SK-N-SH treated with all-trans-retinoic acid at 6 μM for 48 hours (cell line): ENCODE measurements around the gene CROCC2.

Source experiments
- ATAC-seq: fragments of 200-7000 bp; cut with Tn5 transposase; 3 replicates; pipeline ENCODE4 v1.9.1; 2020; ENCODE audit warnings: mild to moderate bottlenecking, moderate library complexity
- ARNTL ChIP-seq: fragments of 450-650 bp; formaldehyde crosslinking; IDR thresholded peaks from 2 replicates; pipeline ENCODE4 v1.5.0; 2020; ENCODE audit warnings: low read depth, mild to moderate bottlenecking, moderate library complexity, borderline replicate concordance
- BACH2 ChIP-seq: fragments of 250-450 bp; sonication (Bioruptor Pico); IDR thresholded peaks from 2 replicates; pipeline ENCODE4 v1.9.0; 2021; ENCODE audit warnings: mild to moderate bottlenecking, borderline replicate concordance
- CSDC2 ChIP-seq: fragments of 250-450 bp; sonication (Bioruptor Pico); IDR thresholded peaks from 2 replicates; pipeline ENCODE4 v1.5.0; 2020; ENCODE audit warnings: mild to moderate bottlenecking, moderate library complexity
- ESRRG ChIP-seq: fragments of 250-450 bp; sonication (Bioruptor Pico); IDR thresholded peaks from 2 replicates; pipeline ENCODE4 v1.6.1; 2021; ENCODE audit warnings: mild to moderate bottlenecking
- GLIS3 ChIP-seq: fragments of 250-450 bp; sonication (Bioruptor Pico); IDR thresholded peaks from 2 replicates; pipeline ENCODE4 v1.5.0; 2020; ENCODE audit warnings: mild to moderate bottlenecking, moderate library complexity
- OSR1 ChIP-seq: fragments of 250-450 bp; sonication (Bioruptor Pico); IDR thresholded peaks from 2 replicates; pipeline ENCODE4 v1.8.0; 2022; ENCODE audit warnings: moderate library complexity, mild to moderate bottlenecking, inconsistent platforms
- POU6F1 ChIP-seq: fragments of 250-450 bp; sonication (Bioruptor Pico); IDR thresholded peaks from 2 replicates; pipeline ENCODE4 v1.8.0; 2021; ENCODE audit warnings: low read depth, mild to moderate bottlenecking, moderate library complexity, borderline replicate concordance
- RARB ChIP-seq: fragments of 250-450 bp; sonication (Bioruptor Pico); IDR thresholded peaks from 2 replicates; pipeline ENCODE4 v1.8.0; 2021; ENCODE audit warnings: mild to moderate bottlenecking, moderate library complexity
- SNAI2 ChIP-seq: fragments of 250-450 bp; sonication (Bioruptor Pico); IDR thresholded peaks from 2 replicates; pipeline ENCODE4 v1.5.0; 2020; ENCODE audit warnings: mild to moderate bottlenecking, moderate library complexity
- TCF4 ChIP-seq: fragments of 250-450 bp; sonication (Bioruptor Pico); IDR thresholded peaks from 2 replicates; pipeline ENCODE4 v1.8.0; 2021; ENCODE audit warnings: mild to moderate bottlenecking, moderate library complexity, borderline replicate concordance
- TOX ChIP-seq: fragments of 250-450 bp; sonication (Bioruptor Pico); IDR thresholded peaks from 2 replicates; pipeline ENCODE4 v1.8.0; 2021; ENCODE audit warnings: mild to moderate bottlenecking, moderate library complexity, borderline replicate concordance
- ZC3H10 ChIP-seq: fragments of 250-450 bp; sonication (Bioruptor Pico); IDR thresholded peaks from 2 replicates; pipeline ENCODE4 v1.5.1; 2021; ENCODE audit warnings: mild to moderate bottlenecking, moderate library complexity
- ZFP3 ChIP-seq: fragments of 250-450 bp; sonication (Bioruptor Pico); IDR thresholded peaks from 2 replicates; pipeline ENCODE4 v1.5.0; 2020; ENCODE audit warnings: mild to moderate bottlenecking, moderate library complexity
- ZFP30 ChIP-seq: fragments of 450-650 bp; formaldehyde crosslinking; IDR thresholded peaks from 2 replicates; pipeline ENCODE4 v1.5.0; 2022; ENCODE audit warnings: mild to moderate bottlenecking, moderate library complexity
- ZNF565 ChIP-seq: fragments of 450-650 bp; formaldehyde crosslinking; conservative IDR thresholded peaks from 2 replicates; pipeline ENCODE4 v1.5.0; 2020; ENCODE audit warnings: low read depth, mild to moderate bottlenecking, moderate library complexity
- ZNF70 ChIP-seq: fragments of 450-650 bp; formaldehyde crosslinking; IDR thresholded peaks from 2 replicates; pipeline ENCODE4 v1.5.0; 2020; ENCODE audit warnings: mild to moderate bottlenecking, moderate library complexity
- ZNF8 ChIP-seq: fragments of 450-650 bp; formaldehyde crosslinking; IDR thresholded peaks from 2 replicates; pipeline ENCODE4 v1.5.0; 2020; ENCODE audit warnings: mild to moderate bottlenecking, moderate library complexity
- TF ChIP-seq, protein P1 (sequence below): fragments of 250-450 bp; sonication (Bioruptor Pico); IDR thresholded peaks from 2 replicates; pipeline ENCODE4 v1.5.1; 2020; ENCODE audit warnings: low read depth, mild to moderate bottlenecking, moderate library complexity
- TF ChIP-seq, protein P2 (sequence below): fragments of 250-450 bp; sonication (Bioruptor Pico); IDR thresholded peaks from 2 replicates; pipeline ENCODE4 v1.8.0; 2020; ENCODE audit warnings: mild to moderate bottlenecking, moderate library complexity, borderline replicate concordance
- TF ChIP-seq, protein P3 (sequence below): fragments of 250-450 bp; sonication (Bioruptor Pico); IDR thresholded peaks from 2 replicates; pipeline ENCODE4 v1.5.1; 2021; ENCODE audit warnings: mild to moderate bottlenecking, moderate library complexity

The CROCC2 gene

GRCh38 chr2:240911641-240912265 lies 5.6 kb downstream of the CROCC2 start (continued):
- TF ChIP-seq, protein P1, sequence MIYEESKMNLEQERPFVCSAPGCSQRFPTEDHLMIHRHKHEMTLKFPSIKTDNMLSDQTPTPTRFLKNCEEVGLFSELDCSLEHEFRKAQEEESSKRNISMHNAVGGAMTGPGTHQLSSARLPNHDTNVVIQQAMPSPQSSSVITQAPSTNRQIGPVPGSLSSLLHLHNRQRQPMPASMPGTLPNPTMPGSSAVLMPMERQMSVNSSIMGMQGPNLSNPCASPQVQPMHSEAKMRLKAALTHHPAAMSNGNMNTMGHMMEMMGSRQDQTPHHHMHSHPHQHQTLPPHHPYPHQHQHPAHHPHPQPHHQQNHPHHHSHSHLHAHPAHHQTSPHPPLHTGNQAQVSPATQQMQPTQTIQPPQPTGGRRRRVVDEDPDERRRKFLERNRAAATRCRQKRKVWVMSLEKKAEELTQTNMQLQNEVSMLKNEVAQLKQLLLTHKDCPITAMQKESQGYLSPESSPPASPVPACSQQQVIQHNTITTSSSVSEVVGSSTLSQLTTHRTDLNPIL (CRISPR knock-in tag) = no peak
- no peak for TF ChIP-seq GLIS3 (CRISPR knock-in tag)
- TF ChIP-seq, all 23 proteins: peak for 0

- ATAC-seq = no peak
- no peak for TF ChIP-seq TCF4 (CRISPR knock-in tag)
These were observed 7.0 kb downstream of the CROCC2 start for GRCh38 chr2:240912878-240913809.

DNA sequence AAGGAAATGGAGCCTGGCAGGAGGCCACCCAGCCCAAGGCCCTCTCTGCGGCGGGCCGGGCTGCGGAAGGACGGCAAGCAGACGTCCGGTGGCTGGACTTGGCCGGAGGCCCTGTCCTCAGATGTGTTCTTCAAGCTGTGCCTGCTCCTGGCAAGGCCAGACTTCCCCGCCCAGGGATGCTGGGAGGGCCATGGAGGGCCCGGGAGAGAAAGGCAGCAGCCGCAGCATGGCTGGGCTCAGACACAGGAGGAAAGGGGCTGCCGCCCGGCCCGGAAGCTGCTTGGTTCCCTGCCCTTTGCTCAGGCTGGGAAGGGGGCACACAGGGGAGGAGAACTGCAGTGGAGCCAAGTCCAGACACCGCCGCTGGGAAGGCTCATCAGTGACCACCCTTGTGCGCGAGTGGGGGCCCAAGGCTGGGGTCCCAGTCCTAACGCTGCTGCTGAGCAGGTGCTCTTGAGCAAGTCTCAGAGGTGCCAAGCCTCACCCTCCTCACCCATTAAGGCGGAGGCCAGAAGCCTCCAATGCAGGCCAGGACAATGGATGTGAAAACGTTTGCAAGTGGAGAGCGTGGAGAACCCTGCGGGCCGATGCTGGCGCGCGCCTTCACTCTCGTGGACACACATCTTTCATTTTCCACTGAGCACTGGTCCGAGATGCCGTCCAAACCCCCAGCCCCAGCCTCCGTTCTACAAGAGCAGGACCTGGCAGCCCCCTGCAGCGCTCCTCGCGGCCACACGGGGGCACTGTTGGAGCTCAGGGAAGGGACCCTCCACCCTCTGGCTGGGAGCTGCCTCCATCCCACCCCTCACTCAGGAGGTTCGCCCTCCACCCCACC lies 7.9 kb downstream of the CROCC2 start:
- TF ChIP-seq TOX (CRISPR knock-in tag) (no peak), ZFP3 (no peak), ESRRG (CRISPR knock-in tag) (no peak), BACH2 (no peak), POU6F1 (CRISPR knock-in tag) (no peak), ZC3H10 (CRISPR knock-in tag) (no peak), RARB (CRISPR knock-in tag) (no peak), ZFP30 (CRISPR knock-in tag) (no peak), CSDC2 (CRISPR knock-in tag) (no peak), GLIS3 (CRISPR knock-in tag) (no peak), ZNF565 (CRISPR knock-in tag) (no peak), SNAI2 (no peak), OSR1 (CRISPR knock-in tag) (no peak), TCF4 (CRISPR knock-in tag) (no peak), ZNF8 (no peak), ARNTL (CRISPR knock-in tag) (no peak), ZNF70 (no peak)
- TF ChIP-seq, protein P2, sequence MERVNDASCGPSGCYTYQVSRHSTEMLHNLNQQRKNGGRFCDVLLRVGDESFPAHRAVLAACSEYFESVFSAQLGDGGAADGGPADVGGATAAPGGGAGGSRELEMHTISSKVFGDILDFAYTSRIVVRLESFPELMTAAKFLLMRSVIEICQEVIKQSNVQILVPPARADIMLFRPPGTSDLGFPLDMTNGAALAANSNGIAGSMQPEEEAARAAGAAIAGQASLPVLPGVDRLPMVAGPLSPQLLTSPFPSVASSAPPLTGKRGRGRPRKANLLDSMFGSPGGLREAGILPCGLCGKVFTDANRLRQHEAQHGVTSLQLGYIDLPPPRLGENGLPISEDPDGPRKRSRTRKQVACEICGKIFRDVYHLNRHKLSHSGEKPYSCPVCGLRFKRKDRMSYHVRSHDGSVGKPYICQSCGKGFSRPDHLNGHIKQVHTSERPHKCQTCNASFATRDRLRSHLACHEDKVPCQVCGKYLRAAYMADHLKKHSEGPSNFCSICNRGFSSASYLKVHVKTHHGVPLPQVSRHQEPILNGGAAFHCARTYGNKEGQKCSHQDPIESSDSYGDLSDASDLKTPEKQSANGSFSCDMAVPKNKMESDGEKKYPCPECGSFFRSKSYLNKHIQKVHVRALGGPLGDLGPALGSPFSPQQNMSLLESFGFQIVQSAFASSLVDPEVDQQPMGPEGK (CRISPR knock-in tag) = no peak
- TF ChIP-seq, protein P1 (CRISPR knock-in tag) = no peak
- TF ChIP-seq, protein P3, sequence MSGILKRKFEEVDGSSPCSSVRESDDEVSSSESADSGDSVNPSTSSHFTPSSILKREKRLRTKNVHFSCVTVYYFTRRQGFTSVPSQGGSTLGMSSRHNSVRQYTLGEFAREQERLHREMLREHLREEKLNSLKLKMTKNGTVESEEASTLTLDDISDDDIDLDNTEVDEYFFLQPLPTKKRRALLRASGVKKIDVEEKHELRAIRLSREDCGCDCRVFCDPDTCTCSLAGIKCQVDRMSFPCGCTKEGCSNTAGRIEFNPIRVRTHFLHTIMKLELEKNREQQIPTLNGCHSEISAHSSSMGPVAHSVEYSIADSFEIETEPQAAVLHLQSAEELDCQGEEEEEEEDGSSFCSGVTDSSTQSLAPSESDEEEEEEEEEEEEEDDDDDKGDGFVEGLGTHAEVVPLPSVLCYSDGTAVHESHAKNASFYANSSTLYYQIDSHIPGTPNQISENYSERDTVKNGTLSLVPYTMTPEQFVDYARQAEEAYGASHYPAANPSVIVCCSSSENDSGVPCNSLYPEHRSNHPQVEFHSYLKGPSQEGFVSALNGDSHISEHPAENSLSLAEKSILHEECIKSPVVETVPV = no peak
- ATAC-seq = peak; percentile 70
